Measurements from ENCODE around the gene EN1.

The EN1 gene

DNA sequence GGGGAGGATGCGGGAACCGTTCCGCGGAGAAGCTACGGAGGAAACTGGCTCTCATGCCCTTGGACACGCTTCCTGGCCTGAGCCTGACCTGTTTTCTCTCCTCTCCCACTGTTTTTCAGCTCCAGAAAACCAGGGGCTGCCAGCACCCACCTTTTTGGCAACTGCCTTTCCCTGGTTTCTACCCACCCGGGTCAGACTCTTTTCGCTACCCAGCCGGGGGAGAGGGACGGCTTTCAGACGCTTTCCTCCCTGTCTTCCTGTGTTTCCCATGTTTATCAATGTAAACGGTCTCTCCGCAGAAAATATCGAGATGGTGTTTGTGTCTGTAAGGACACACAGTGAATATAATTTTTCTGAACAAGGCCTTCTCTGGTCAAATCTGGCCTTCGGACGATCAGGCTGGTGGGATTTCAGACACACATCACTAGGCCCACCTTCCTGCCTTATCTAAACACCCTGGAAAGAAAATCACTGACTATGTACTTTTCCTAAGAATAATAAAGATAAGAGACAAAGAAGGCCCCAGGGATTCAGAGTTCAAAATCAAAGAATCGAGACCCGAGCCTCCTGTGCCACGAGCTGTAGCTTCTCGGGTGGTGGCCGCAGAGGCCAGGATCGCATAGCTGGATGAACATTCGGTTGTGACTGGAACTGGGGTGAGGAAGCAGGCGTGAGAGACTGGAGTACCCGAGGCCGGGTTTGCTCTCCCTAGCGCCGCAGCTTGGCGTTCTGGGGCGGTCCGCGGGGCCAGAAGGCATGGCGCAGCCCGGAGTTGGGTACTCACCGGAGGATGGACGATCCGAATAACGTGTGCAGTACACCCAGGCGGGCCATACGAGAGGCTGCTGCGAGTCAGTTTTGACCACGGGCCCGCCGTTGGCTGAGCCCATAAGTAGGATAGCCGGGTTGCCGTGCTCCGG, 1.7 kb downstream of the EN1 start:
- H3K27ac ChIP-seq, result no peak overlapping the region
- TF ChIP-seq, protein P1, sequence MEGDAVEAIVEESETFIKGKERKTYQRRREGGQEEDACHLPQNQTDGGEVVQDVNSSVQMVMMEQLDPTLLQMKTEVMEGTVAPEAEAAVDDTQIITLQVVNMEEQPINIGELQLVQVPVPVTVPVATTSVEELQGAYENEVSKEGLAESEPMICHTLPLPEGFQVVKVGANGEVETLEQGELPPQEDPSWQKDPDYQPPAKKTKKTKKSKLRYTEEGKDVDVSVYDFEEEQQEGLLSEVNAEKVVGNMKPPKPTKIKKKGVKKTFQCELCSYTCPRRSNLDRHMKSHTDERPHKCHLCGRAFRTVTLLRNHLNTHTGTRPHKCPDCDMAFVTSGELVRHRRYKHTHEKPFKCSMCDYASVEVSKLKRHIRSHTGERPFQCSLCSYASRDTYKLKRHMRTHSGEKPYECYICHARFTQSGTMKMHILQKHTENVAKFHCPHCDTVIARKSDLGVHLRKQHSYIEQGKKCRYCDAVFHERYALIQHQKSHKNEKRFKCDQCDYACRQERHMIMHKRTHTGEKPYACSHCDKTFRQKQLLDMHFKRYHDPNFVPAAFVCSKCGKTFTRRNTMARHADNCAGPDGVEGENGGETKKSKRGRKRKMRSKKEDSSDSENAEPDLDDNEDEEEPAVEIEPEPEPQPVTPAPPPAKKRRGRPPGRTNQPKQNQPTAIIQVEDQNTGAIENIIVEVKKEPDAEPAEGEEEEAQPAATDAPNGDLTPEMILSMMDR (conservative IDR thresholded peaks at IDR 0.05), result no peak
- no peak for TF ChIP-seq ZFX (IDR thresholded peaks at IDR 0.05)

DNA sequence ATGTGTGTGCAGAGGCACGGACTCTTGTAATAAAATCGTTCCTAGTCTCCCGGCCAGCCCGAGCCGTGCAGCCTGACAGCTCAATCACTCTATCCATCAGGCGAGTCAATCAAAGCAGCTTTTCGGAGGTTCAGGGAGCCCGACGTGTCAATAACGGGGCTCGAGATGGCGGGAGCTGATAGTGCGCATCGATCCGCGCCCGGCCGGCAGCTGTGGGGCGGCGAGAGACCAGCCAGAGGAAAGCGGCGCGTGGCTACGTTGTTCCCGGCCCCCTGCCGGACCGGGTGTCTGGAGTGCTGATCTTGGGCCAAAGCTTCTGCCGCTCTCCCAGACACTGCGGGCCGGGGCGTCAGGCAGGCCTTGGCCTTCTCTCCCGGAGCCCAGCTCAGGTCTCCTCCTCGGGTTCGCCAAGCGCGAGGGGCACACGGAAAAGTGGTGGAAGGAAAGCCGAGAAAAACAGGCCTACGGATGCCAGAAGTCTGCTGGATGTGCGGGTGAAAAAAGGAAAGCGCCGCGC, 2.4 kb downstream of the EN1 start:
- H3K27ac ChIP-seq, result no peak overlapping the region
- TF ChIP-seq, protein P1 (conservative IDR thresholded peaks at IDR 0.05), result no peak
- no peak for TF ChIP-seq ZFX (IDR thresholded peaks at IDR 0.05)

DNA sequence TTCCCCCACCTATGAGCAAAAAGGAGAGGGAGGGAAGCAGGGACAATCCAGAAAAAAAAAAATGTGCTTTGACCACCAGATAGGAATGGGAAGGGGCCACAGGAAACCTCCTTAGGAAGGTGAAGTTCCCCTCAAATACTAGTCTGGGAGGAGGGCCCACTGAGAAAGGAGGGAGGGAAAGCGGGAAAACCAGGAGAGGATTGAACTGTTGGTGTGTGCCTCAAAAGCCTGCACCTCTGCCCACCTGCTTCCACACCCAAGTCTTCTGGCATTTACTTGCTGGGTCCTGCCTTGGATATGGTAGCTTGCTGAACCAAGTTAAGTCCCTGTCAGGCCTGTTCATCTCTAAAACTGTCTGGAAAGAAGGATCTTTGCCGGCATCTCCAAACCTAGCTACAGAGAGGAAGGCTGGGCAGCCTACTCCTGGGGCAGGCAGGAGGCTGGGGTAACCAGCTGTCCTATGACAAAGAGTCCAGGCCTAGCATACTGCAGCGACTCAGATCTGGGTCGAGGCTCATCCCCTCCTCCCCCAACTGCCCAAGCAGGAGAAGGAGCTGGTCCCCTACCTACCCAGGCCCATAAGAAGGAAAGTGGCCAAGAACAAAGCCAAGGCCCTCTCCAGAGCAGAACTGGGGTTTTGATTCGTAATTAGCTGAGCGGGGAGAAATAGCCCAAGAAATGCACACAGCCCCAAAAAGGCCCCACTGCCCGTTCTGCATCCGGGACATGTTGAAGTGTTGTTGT, 3.0 kb downstream of the EN1 start:
- TF ChIP-seq, protein P1 (conservative IDR thresholded peaks at IDR 0.05), result no peak
- no peak overlapping the region for H3K27ac ChIP-seq

DNA sequence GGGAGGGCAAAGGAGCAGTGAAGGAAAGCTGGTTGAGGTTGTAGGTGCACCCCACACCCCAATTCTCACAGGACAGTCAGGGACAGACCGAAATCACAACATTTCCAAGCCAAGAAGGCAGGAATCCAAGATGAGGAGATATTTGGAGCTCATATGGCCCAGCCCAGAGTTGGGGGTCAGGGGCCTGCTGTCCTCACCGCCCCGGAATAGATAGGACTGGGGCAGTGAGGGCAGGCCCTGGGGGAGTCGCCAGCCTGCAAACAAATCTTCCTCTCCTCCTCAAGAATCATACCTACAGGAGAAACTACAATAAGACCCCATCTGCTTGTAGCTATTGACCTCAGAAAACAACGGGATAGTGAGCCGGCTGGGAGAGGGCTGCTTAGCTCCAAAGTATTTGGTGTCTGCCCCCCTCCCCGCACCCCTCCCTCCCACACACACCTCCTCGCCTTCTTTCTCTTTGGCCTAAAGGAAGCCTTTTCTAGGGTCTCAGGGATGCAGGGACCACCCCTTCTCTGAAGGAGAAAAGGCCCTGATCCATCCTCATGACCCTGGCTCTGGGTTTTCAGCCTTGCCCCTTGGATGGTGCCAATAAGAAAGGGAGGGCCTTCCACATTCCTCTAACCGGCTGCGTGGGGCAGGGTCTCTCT, 3.8 kb downstream of the EN1 start:
- no peak overlapping the region for H3K27ac ChIP-seq
- no peak for TF ChIP-seq ZFX (IDR thresholded peaks at IDR 0.05)
- TF ChIP-seq, protein P1 (conservative IDR thresholded peaks at IDR 0.05), result no peak

DNA sequence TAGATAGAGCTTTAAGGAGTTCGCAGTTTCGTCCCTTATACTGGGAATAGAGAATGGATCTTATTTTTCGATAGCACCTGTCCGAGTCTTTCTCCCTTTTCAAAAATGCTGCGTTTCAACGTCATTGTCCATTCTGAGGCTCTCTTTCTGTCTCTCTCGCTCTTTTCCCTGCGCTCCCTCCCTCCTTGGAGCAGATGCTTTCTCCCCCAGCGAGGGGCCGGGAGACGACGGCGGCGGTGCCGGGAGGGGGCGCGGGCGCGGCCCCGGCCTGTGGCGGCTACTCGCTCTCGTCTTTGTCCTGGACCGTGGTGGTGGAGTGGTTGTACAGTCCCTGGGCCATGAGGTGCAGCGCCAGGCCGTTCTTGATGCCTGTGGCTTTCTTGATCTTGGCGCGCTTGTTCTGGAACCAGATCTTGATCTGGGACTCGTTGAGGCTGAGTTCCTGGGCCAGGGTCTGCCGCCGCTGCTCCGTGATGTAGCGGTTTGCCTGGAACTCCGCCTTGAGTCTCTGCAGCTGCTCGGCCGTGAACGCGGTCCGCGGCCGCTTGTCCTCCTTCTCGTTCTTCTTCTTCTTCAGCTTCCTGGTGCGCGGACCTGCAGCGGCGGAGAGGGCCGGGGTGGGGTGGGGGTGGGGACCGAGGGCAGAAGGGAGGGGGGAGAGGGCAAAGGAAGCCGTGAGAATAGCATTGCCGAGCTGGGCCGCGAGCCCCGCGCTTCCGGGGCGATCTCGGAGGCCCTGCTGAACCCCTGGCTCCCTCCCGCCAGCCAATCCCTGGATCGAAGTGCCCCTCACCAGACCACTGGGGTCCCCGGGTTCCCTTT, 4.6 kb downstream of the EN1 start:
- no peak overlapping the region for H3K27ac ChIP-seq
- no peak for TF ChIP-seq ZFX (IDR thresholded peaks at IDR 0.05)
- TF ChIP-seq, protein P1 (conservative IDR thresholded peaks at IDR 0.05), result no peak

DNA sequence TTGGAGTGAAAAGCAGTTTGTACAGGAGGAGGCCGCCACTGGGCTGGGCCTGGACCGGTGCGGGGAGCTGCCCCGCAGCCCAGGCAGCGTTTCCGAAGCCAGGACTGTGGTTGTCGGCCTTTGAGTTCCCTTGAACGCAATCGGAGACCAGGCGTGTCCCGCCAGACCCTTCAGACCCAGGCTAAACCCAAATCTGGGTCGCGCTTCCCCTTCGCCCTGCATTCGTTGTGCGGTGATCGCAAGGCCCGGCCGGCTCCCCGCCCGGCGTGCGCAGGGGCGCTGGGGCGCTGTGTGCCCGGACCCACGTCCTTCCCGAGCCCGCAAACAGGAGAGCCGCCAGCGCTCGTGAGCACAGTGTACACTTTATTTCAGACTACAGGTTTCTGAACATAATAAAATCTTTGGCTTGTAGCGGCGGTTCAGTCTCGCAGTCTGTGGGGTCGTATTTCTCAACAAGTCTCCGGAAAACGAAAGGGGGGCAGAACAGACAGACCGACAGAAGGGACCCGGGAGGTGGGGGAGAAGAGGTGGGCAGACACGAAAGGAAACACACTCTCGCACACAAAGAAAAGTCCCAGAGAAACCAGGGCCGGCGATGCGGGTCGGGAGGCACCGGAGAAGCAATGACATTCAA, 5.5 kb downstream of the EN1 start:
- no peak for TF ChIP-seq ZFX (IDR thresholded peaks at IDR 0.05)
- TF ChIP-seq, protein P1 (conservative IDR thresholded peaks at IDR 0.05), result no peak
- no peak overlapping the region for H3K27ac ChIP-seq

Measured in C4-2B (cell line).